C4-2B (cell line): ENCODE results near the gene RAB3B.

ENCODE experiments used
- ZFX ChIP-seq: fragments of 450-650 bp; IDR thresholded peaks from 2 replicates; pipeline ENCODE4 v1.6.1; 2017
- TF ChIP-seq, protein P1 (sequence below): fragments of 450-650 bp; conservative IDR thresholded peaks from 2 replicates; pipeline ENCODE4 v1.5.1; 2017; ENCODE audit warnings: mild to moderate bottlenecking

DNA sequence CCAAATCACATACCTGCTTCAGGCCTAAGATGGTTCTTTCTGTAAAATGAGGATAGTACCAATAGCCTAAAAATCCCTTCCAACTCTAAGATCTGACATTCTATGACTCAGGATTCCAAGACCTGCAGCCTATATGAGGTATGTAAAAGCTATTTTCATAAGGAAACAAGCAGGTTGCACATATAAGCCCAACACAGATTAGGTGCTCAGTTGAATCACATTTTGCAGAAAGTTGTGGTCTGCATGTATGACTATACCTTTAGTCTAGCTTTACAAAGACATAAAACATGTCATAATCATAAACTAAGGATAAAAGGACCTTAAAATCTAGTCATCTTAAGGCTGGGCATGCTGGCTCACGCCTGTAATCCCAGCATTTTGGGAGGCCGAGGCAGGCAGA is 35.8 kb upstream of the RAB3B start:
- TF ChIP-seq, protein P1, sequence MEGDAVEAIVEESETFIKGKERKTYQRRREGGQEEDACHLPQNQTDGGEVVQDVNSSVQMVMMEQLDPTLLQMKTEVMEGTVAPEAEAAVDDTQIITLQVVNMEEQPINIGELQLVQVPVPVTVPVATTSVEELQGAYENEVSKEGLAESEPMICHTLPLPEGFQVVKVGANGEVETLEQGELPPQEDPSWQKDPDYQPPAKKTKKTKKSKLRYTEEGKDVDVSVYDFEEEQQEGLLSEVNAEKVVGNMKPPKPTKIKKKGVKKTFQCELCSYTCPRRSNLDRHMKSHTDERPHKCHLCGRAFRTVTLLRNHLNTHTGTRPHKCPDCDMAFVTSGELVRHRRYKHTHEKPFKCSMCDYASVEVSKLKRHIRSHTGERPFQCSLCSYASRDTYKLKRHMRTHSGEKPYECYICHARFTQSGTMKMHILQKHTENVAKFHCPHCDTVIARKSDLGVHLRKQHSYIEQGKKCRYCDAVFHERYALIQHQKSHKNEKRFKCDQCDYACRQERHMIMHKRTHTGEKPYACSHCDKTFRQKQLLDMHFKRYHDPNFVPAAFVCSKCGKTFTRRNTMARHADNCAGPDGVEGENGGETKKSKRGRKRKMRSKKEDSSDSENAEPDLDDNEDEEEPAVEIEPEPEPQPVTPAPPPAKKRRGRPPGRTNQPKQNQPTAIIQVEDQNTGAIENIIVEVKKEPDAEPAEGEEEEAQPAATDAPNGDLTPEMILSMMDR = no peak
- no peak for TF ChIP-seq ZFX
